Fibroblast of skin of left biceps (primary cell): ENCODE measurements around the gene IRX4.
"Not testable (repeated sequence)": the region's sequence is repeated elsewhere in the genome, so short reads cannot be mapped to it uniquely, and the experiment has no call there.

Experiments used
- DNase-seq, 2 experiments: peaks; one replicate each; pipeline ENCODE4 v3.0.0-alpha.2; 2013; ENCODE audit warnings: low read depth in 2 of 2

IRX4 gene

DNA sequence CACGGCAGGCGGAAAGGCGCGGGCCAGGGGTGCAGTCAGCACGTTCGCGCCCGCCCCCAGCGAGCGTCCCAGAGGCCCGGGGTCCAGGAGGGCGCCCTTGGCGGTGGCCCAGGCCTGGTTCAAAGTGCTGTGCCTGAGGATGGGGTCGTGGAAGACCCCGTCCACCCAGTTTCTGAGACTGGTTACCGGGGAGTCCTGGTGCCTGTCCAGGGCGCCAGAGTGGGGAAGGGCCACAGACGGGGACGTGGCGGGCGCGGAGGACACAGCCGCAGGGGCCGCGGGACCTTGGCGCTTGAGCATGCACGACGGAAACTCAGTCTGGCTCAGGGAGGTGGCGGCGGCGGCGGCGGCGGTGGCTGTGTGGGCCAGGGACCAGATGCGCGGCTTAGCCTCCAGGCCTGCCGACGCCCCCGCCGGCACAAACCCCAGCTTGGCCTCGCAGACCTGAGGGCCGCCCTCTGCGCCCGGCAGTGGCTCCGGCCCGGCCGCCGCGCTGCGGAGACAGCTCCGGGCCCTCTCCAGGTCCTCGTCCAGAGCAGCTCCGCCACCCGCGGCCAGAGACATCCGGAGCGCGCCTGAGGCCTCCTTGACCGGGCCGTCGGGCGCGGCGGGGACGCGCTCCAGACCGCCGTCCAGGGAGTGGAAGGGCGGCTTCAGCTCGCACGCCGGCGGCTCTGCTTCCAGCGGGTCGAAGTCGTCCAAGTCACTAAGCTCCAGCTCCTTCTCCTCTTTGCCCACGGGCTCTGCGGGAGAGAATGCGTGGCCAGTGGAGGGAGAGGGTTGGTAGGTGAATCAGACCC, 4.5 kb downstream of the IRX4 start:
- no peak for DNase-seq

GRCh38 chr5:1877103-1878049, 5.3 kb downstream of the IRX4 start:
- no peak for DNase-seq

GRCh38 chr5:1876660-1877064, 6.1 kb downstream of the IRX4 start:
- no peak for DNase-seq

GRCh38 chr5:1875843-1876659, 6.7 kb downstream of the IRX4 start:
- DNase-seq = no peak

DNA sequence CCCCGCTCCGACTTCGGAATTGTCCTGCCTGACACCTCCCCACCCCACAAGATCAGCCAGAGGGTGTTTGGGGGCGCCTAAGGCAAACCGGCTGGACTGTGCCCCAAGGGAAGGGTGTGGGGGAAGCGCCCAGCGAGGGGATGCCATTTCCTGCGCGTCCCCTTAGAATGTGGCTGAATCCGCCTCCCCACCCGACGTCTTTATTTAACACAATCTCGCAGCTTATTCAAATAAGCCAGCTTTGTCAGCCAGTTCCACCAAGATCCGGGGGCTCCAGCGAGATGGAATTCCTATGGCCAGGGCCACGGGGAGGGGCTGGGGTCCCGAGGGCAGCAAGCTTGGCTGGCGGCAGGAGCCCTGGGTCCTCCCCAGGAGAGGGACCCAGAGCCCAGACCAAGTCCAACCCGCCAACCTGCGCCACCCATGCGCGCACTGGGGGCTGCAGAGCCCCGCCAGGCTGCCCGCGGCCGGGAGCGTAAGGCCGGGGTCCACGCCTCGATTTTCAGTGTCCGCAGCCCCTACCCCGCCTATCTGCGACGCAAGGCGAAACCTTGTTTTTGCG, 7.4 kb downstream of the IRX4 start:
- no peak for DNase-seq

- DNase-seq = no peak
Measured at GRCh38 chr5:1874771-1875220, 7.9 kb downstream of the IRX4 start.

GRCh38 chr5:1874348-1874747, 8.4 kb downstream of the IRX4 start:
- DNase-seq = no peak

- DNase-seq = no peak
Measured at GRCh38 chr5:1873243-1873959, 9.3 kb downstream of the IRX4 start.

DNA sequence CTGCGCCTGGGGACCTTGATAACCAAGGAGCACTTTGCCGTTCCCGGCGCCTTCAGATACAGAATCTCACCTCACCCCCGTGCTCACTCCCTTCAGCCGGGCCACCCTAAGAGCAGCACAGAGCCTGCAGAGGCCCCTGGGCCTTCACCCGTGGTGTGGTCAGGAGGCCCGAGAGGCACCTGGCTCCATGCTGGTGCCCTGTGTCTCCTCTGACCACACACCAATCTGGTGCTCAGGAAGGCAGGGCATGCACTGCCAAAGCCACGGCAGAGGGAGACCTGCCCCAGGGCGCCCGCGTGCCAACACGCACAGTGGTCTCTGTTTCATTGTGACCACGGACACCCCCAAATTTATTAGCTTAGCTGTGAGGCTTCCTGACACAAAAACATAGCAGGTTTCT, 11.3 kb downstream of the IRX4 start:
- DNase-seq = no peak

GRCh38 chr5:1870435-1871272, 12.1 kb downstream of the IRX4 start:
- DNase-seq = not testable (repeated sequence)

DNA sequence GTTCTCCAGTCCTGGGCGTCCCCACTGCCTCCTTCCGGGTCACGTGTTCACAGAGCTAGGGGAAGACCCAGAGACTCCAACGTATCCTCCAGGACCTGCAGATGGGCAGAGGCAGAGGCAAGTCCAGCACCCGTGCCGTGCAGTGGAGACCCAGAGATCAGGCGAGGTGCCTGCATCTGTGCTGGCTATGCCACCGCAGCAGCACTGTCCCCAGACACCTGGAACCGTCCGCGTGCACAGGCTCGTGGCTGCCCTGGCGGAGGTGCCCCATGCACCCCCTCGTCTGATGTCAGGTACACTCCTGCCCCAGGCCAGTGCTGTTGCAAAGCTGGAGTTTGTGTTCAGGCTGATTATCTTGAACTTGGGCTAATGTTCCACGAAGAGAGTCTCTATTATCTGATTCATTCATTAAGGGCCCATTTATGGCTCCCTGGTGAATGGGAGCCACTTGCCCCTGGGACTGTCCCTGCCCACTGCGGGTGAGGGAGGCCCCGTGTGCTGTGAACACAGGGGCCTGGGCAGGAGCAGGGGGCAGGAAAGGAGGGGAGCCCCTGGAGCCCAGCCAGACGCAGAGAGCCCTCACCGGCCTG, 13.7 kb downstream of the IRX4 start:
- DNase-seq = no peak

DNA sequence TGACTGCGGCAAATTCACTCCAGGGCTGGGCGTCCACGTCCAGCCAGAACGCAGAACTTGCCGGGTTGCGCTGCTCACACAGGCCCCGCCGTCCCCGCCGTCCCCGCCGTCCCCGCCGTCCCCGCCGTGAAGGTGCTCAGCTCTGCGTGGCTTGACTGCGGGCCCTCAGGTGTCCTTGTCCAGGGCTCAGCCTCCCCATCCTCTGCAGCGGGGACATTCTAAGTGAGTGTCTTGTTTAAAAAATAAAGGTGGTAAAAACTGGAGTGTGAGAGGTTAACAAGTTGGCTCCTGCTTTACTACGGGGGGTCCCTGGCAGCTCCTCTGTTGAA, 14.9 kb downstream of the IRX4 start:
- DNase-seq = no peak

DNA sequence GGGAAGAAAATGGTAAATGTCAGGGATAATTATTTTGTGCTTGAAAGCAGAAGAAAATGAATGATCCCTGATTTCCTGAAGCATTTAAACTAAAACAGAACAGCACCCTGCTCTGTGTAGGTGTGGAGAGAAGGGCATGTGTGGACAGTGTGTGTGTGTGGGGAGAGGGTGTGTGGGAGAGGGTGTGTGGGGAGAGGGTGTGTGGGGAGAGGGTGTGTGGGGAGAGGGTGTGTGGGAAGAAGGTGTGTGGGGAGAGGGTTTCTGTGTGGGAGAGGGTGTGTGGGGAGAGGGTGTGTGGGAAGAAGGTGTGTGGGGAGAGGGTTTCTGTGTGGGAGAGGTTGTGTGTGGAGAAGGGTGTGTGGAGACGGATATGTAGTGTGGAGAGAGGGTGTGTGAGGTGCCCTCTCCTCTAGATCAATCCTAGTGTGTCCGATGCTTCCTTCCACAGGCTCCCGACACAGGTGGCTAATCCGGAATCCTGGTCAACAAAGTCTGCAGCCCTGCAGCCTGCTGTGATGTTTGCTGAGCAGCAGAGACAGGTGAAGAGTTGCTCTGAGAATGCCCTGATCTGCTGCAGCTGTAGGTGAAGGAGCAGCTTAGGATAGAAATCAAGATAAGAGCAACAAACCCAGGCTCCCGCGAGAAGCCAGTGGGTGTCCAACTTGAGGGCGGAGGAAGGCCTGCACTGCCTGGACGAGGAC, 15.5 kb downstream of the IRX4 start:
- DNase-seq = no peak

DNA sequence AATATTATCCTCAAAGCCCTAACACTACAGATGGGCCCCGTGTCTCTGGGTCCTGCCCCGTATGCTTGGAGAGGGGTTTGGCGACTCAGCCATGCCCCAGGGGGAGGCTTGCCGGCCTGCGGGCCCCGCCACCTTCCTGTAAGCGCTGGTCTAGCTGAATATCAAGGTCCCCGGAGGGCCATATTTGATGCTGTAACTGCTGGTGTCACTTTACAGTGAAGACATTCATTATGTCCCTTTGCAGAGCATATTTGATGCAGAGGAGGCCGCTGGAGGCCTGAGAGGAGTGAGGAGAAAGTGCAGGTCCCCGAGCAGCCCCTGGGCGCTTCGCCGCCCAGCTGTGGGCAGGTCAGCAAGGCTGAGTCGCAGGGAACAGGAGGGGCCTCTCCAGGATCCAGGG, 16.8 kb downstream of the IRX4 start:
- no peak for DNase-seq

DNA sequence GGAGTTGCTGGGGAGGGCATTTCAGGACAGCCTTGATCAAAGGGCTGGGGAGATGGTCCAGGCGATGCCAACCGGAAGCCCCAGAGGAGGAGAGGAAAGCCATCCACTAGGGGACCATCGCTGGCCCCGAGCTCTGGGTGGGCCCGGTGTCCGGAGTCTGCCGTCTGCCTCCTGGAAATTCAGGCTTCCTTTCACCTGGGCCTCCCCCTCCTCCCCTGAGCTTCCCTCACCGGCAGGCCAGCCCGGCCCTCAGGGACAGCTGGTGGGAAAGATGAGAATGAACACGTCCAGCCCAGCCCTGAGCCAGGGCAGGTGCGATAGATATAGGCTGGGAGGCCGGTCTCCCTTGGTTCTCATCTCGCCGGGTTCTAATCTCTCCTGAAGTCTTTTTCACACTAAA, 17.2 kb downstream of the IRX4 start:
- no peak for DNase-seq

GRCh38 chr5:1864896-1865440, 17.8 kb downstream of the IRX4 start:
- no peak for DNase-seq

DNA sequence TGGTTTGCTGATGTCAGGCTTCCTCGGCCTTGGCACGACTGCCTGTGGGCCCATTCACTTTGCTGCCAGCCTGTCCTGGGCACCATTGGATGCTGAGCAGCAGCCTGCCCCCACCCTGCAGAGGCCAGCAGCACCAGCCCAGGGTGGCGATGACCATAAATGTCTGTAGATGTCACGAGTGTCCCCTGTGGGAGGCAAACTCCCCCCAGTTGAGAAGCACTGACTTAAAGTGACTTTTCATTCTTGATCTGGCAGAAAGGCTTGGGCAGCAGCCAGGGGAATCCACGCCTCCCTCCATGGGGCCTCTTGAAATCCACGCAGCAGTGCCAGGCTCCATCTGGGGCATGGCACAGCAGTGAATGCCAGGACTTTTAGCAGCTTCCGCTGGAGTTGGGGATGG, 21.8 kb downstream of the IRX4 start:
- DNase-seq = no peak

DNA sequence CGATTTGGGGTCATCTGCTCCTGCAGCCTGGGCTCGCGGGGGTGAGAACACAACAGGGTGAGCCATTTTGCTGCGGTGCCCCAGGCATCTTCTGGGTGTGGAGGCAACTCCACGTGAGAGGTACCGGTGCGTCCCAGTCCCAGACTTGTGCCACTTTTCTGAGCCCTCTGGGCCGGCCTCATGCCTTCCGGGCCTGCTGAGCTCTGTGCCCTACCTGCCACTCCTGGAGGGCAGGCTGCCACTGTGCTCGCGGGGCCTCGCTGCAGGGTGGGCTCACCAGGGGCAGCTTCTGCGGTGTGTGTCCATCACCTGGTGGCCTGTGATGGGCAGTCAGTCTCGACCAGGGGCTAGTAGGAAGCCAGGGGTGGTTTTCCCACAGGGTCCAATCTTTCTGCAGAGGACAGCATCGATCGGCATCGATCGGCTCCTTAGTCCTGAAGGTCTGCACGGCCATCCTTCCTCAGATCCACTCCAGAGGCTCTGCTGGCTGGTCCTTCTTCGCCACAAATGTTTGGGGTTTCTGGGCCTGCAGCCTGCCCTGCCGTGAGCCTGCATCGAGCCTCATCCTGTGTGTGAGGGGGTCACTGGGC, 22.6 kb downstream of the IRX4 start:
- no peak for DNase-seq
